Cardiac muscle cell (in vitro differentiated cells and primary cell): Measurements from ENCODE around the gene CXCL9. TPM values are rescaled to one million over a fixed set of nuclear protein-coding genes. Genes with fewer than 3 reads are reported as not detected.
A peak's percentile ranks its signal among the peaks of the same experiment; 100 is the strongest.

Experiments used
- DNase-seq, 2 donors: peaks; one replicate each; pipeline versions ENCODE4 v3.0.0 to v3.0.0-alpha.2; 2010 to 2017; ENCODE audit warnings: low read depth in 1 of 2, low spot score in 1 of 2
- H3K27ac ChIP-seq: fragments of 200-600 bp; sonication (generic); 2 replicates; pipeline ENCODE4 v1.5.1; 2016
- H3K27me3 ChIP-seq: fragments of 200-600 bp; sonication (generic); 2 replicates; pipeline ENCODE4 v1.6.0; 2016; ENCODE audit warnings: control low read depth
- H3K36me3 ChIP-seq: fragments of 200-600 bp; sonication (generic); 2 replicates; pipeline ENCODE4 v1.5.1; 2016; ENCODE audit warnings: control low read depth
- H3K4me1 ChIP-seq: fragments of 200-600 bp; sonication (generic); 2 replicates; pipeline ENCODE4 v1.8.1; 2017; ENCODE audit warnings: low read depth, mild to moderate bottlenecking, mixed run types
- H3K4me3 ChIP-seq: fragments of 200-600 bp; sonication (generic); 2 replicates; pipeline ENCODE4 v1.5.1; 2016; ENCODE audit warnings: mild to moderate bottlenecking
- H3K9me3 ChIP-seq: fragments of 200-600 bp; sonication (generic); 2 replicates; pipeline ENCODE4 v1.5.1; 2017; ENCODE audit warnings: low read depth, mild to moderate bottlenecking, control low read depth
- polyA plus RNA-seq: library from polyadenylated mRNA; unstranded; fragments of >200 nt; fragmentation: Nextera tagmentation; extraction: Ambion mirVana; gene quantifications from 2 replicates; pipeline ENCODE4 v1.2.1, GENCODE V29; 2016
- total RNA-seq: library from RNA; depleted of rRNA; stranded (reverse); fragments of >200 nt; gene quantifications from 2 replicates; pipeline ENCODE4 v1.2.3, GENCODE V29; 2016
- TF ChIP-seq, protein P1 (sequence below): IDR thresholded peaks from 2 replicates; pipeline ENCODE4 v1.5.1; 2012; ENCODE audit warnings: low read depth, mild to moderate bottlenecking, low read length

CXCL9 gene
- total and polyA plus RNA-seq, 2 experiments from 2014 or later, result not detected

DNA sequence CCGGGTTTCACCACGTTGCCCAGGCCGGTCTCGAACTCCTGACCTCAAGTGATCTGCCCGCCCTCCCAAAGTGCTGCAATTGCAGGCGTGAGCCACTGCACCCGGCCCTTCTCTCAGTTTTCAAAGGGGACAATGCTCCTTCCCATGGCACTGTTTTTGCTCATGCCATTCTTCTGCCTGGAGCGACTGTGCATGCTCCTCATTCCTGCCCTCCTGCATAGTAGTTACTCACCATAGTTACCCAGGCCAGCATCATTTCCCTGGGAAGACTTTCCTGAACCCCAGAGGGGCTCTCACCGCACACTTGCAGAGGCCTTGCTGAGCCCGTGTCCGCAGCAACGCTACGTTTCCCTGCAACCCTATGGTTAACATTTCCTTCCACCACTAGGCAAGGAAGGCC, 3.3 kb upstream of the CXCL9 start:
- no peak for DNase-seq
- Histone ChIP-seq H3K4me3 (no peak overlapping the region), H3K4me1 (no peaks in the 10 kb centered on the region), H3K27ac (no peak overlapping the region), H3K27me3 (peaks cover 2% of the 10 kb centered on the region), H3K9me3 (no peaks in the 10 kb centered on the region), H3K36me3 (no peaks in the 10 kb centered on the region)
- TF ChIP-seq, protein P1, sequence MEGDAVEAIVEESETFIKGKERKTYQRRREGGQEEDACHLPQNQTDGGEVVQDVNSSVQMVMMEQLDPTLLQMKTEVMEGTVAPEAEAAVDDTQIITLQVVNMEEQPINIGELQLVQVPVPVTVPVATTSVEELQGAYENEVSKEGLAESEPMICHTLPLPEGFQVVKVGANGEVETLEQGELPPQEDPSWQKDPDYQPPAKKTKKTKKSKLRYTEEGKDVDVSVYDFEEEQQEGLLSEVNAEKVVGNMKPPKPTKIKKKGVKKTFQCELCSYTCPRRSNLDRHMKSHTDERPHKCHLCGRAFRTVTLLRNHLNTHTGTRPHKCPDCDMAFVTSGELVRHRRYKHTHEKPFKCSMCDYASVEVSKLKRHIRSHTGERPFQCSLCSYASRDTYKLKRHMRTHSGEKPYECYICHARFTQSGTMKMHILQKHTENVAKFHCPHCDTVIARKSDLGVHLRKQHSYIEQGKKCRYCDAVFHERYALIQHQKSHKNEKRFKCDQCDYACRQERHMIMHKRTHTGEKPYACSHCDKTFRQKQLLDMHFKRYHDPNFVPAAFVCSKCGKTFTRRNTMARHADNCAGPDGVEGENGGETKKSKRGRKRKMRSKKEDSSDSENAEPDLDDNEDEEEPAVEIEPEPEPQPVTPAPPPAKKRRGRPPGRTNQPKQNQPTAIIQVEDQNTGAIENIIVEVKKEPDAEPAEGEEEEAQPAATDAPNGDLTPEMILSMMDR, result no peak

DNA sequence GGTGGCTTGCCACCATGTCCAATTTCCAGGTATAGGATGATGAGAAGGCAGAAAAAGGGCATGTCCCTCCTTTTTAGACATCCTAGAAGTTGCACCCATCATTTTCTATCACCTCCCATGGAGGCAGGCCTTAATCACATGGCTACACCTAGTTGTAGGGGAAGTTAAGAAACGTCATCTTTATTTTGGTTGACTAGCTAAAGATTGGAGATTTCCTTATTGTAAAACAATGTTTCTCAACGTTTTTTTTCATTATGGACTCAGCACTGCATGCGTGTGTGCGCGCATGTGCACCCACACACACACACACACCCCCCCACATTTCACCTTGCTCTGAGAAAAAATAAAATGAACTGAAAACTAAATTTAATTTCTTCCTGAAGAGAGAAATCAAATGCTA, 2.0 kb upstream of the CXCL9 start:
- H3K4me3 ChIP-seq, result no peak overlapping the region
- no peak overlapping the region for H3K27ac ChIP-seq
- no peak for DNase-seq
- no peaks in the 10 kb centered on the region for H3K4me1 ChIP-seq
- H3K36me3 ChIP-seq, result no peaks in the 10 kb centered on the region
- TF ChIP-seq, protein P1, result no peak
- H3K27me3 ChIP-seq, result peaks cover 4% of the 10 kb centered on the region
- H3K9me3 ChIP-seq, result no peaks in the 10 kb centered on the region

DNA sequence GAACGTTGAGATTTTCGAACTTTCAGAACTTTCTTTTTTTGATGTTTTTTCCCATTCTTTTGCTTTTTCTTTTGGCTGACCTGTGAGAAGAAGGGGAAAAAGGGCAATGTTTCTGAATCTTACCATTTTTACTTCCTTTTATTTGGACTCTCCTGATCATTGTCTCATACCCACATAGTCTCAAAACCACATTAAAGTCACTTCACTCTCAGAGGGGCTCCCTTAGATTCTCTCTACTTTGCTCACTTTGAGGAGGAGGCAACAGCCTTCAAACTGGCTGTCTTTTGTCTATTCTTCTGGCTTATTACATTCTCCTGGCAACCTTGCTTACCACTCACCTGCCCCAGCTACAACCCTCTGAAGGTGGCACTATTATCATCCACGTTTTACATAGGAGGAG, 3.7 kb downstream of the CXCL9 start:
- peaks cover 6% of the 10 kb centered on the region for H3K27me3 ChIP-seq
- no peaks in the 10 kb centered on the region for H3K4me1 ChIP-seq
- H3K9me3 ChIP-seq, result no peaks in the 10 kb centered on the region
- H3K36me3 ChIP-seq, result no peaks in the 10 kb centered on the region
- TF ChIP-seq, protein P1, result no peak
- no peak for DNase-seq
- H3K4me3 ChIP-seq, result no peak overlapping the region
- no peak overlapping the region for H3K27ac ChIP-seq

DNA sequence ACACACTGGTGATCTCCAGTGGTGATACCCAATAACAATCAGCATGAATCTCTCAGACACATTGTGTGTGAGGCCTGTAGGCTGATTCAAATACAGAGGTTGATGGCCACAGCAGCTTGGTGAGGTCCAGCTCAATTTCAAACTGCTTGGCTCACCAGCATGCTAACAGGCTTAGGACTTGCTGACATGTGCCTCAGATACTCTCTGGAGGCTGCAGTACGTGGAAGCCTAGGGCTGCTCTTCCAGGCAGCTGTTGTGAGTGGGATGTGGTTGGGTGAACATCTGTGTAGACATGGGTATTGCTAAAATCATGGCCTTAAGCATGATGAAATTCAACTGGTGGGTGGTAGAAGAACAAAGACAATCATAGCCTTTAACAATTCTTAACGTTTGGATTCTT, 4.3 kb downstream of the CXCL9 start:
- Histone ChIP-seq H3K27ac (no peak overlapping the region), H3K36me3 (no peaks in the 10 kb centered on the region), H3K4me3 (no peak overlapping the region), H3K9me3 (no peaks in the 10 kb centered on the region), H3K4me1 (no peaks in the 10 kb centered on the region), H3K27me3 (peaks cover 6% of the 10 kb centered on the region)
- TF ChIP-seq, protein P1, result no peak
- no peak for DNase-seq

DNA sequence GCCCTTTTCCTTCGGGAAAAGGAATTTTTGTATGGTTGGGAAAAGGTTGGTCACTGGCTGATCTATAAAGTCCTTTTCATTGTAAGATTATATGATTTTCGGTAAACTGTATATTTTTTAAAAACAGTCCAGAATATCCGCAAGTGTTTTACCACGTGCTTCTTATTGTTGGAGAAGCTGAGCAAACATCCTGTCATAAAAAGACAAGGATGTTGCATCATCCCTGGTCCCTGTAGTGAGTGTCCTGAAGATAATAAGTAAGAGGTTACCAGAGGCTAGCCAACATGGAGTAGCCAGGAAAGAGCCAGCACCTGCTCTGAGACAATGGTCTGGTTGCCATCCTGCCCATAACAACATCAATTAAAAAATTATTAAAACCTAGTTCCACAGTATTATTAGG, 5.1 kb downstream of the CXCL9 start:
- Histone ChIP-seq H3K27ac (no peak overlapping the region), H3K4me1 (no peaks in the 10 kb centered on the region), H3K27me3 (peaks cover 6% of the 10 kb centered on the region), H3K9me3 (no peaks in the 10 kb centered on the region), H3K4me3 (no peak overlapping the region), H3K36me3 (no peaks in the 10 kb centered on the region)
- DNase-seq, result peak in 1 of 2 donors; percentile 43
- TF ChIP-seq, protein P1, result no peak

DNA sequence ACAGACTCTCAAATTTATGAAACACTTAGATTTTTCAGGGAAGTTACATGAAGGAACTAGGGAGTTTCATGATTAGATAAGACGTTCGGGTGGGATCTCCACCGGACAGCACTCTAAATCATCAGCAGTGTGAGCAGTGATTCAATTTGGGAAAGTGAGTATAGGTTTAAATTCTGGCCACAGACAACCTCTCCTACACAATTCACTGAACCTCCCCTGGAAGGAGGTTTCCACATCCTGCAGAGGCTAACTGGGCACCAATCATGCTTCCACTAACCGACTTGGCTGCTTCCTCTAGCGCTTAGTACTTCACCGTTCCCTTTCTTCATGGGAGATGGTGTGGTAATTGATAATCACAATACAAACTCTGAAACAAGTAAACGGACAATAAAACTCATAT, 5.6 kb downstream of the CXCL9 start:
- Histone ChIP-seq H3K27ac (no peak overlapping the region), H3K4me1 (no peaks in the 10 kb centered on the region), H3K9me3 (no peaks in the 10 kb centered on the region), H3K27me3 (peaks cover 5% of the 10 kb centered on the region), H3K4me3 (no peak overlapping the region), H3K36me3 (no peaks in the 10 kb centered on the region)
- TF ChIP-seq, protein P1, result no peak
- DNase-seq, result no peak
